ENCODE measurements around the gene C1D. TPM values are rescaled to one million over a fixed set of nuclear protein-coding genes. Genes with fewer than 3 reads are reported as not detected.

C1D gene
- total RNA-seq, 8 experiments from 2014 or later, result 19.7 to 34.9 (median 24.7) TPM

DNA sequence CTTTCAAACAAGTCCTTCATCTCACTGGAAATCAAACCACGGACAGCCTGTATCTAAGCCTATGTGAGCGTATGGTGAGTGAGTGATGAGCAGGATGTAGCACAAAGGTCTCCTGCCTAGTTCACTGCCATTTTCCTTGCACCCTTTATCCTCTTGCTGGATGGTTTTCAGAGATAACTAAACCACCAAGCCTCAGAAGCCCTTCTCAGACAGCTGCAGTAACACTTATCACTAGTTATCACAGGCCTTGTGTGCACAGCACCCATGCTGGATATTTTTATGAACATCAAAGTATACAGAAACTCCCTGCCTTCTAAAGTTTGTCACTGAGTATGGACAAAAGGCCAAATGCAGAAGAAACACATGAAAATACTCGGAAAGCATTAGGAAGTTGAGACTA lies 69.5 kb downstream of the C1D start:
- in situ Hi-C loops (cut with MboI; ENCODE audit: low pct_unique_long_range_greater_than_20kb in 2 of 9, low sequenced_read_pairs in 9 of 9, unreplicated experiment in 9 of 9), result no loop called here
- 57 to 100% (median 83%) methylated on average over 1 to 3 of the region's 3 CpGs; no CpG with 5 or more reads in 1 of the 10 experiments for WGBS, 10 experiments
- Histone ChIP-seq H3K27ac (no peak overlapping the region), H3K4me3 (no peak overlapping the region), H3K4me1 (replicated peaks in 1 of 2) (no peaks in the 10 kb centered on the region)
- ATAC-seq (replicated peaks in 6 of 8), result no peak

DNA sequence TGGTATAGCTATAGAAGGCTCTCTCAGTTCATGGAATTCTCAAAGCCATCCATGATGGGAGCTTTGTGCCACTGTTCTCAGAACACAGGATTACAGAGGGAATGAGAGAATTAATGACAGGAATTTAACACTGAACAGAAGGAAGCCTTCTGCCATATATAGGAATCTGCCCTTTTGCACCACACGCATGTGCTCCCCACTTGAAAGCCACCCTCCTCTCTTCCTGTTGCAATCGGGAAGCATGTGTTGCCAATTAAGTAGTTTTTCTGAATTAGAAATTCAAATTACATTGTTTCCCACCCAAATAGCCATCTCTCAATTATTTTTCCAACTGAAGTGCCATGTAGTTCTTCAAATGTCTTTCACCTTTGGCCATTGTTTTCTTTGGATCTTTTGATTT lies 71.3 kb downstream of the C1D start:
- ATAC-seq (replicated peaks in 6 of 8), result peak in 2 of 8 experiments; percentile 34 to 50
- Histone ChIP-seq H3K27ac (no peak overlapping the region), H3K4me3 (no peak overlapping the region), H3K4me1 (replicated peaks in 1 of 2) (no peaks in the 10 kb centered on the region)
- in situ Hi-C loops (cut with MboI; ENCODE audit: low pct_unique_long_range_greater_than_20kb in 2 of 9, low sequenced_read_pairs in 9 of 9, unreplicated experiment in 9 of 9), result no loop called here
- WGBS, 10 experiments, result 0 to 100% (median 82%) methylated on average over 1 to 2 of the region's 2 CpGs; no CpG with 5 or more reads in 3 of the 10 experiments

Other genes with a start within 250 kb of the C1D start
- gene PNO1, start 94.9 kb upstream of the C1D start, total RNA-seq, result 10 to 100 TPM; 10.7 to 35.8 (median 16.8) TPM
- gene PPP3R1, start 189.5 kb upstream of the C1D start, total RNA-seq, result 10 to 100 TPM; 26.4 to 55.1 (median 39.6) TPM

Measured in motor neuron (in vitro differentiated cells).